ENCODE data around the gene IGF2BP1.

Gene IGF2BP1

GRCh38 chr17:48970865-48971687 is 26.1 kb upstream of the IGF2BP1 start:
- DNase-seq (ENCODE audit: low spot score), result no peak
- Histone ChIP-seq H3K14ac (ENCODE audit: low read length) (no peak overlapping the region), H4K8ac (ENCODE audit: low read depth, low read length) (no peak overlapping the region), H3K4me1 (ENCODE audit: control insufficient read depth in 2 of 2, insufficient read depth in 1 of 2, low read depth in 1 of 2, low read length in 2 of 2) (peaks cover 11 to 14% of the 10 kb centered on the region in 2 donors), H3K18ac (ENCODE audit: low read length) (no peak overlapping the region), H4K91ac (ENCODE audit: low read depth, low read length, poor library complexity) (no peak overlapping the region), H2BK12ac (ENCODE audit: low read length) (no peak overlapping the region), H2BK5ac (ENCODE audit: low read length) (no peak overlapping the region), H3K79me1 (ENCODE audit: low read depth, low read length) (no peaks in the 10 kb centered on the region), H3K36me3 (replicated peaks in 1 of 2; ENCODE audit: control insufficient read depth in 2 of 2, insufficient read depth in 2 of 2, low read length in 2 of 2) (no peaks in the 10 kb centered on the region), H2AFZ (ENCODE audit: low read length) (peak overlapping the region; percentile 67), H3K27me3 (ENCODE audit: control insufficient read depth in 3 of 3, insufficient read depth in 3 of 3, low read depth in 1 of 3, low read length in 3 of 3) (peaks cover 0 to 2% (median 0%) of the 10 kb centered on the region in 3 experiments), H2BK120ac (ENCODE audit: low read depth, low read length) (no peak overlapping the region), H2AK5ac (ENCODE audit: low read depth, low read length) (peak overlapping the region; percentile 81), H3K4ac (ENCODE audit: low read length) (no peak overlapping the region), H3K4me2 (ENCODE audit: insufficient read depth, low read length, poor library complexity, severe bottlenecking) (no peak overlapping the region), H3K23ac (ENCODE audit: low read depth, low read length, poor library complexity) (no peak overlapping the region), H3K9me3 (replicated peaks in 1 of 2; ENCODE audit: control insufficient read depth in 2 of 2, insufficient read depth in 1 of 2, low read depth in 1 of 2, low read length in 2 of 2) (no peaks in the 10 kb centered on the region), H2BK15ac (ENCODE audit: low read length) (peak overlapping the region; percentile 12), H3K27ac (replicated peaks; ENCODE audit: low read length) (no peak overlapping the region), H3K9ac (ENCODE audit: low read depth, low read length, poor library complexity) (no peak overlapping the region), H3K4me3 (ENCODE audit: low read length in 2 of 2) (no peak overlapping the region)
- no CpG with 5 or more reads among the region's 12 CpGs for WGBS, 2 donors (ENCODE audit: extremely low coverage in 2 of 2, insufficient read length in 2 of 2, insufficient replicate concordance in 1 of 2)

GRCh38 chr17:48972749-48973097 is 24.5 kb upstream of the IGF2BP1 start:
- H3K23ac ChIP-seq (ENCODE audit: low read depth, low read length, poor library complexity), result no peak overlapping the region
- peak overlapping the region; percentile 2 for H3K27ac ChIP-seq (replicated peaks; ENCODE audit: low read length)
- H2AK5ac ChIP-seq (ENCODE audit: low read depth, low read length), result no peak overlapping the region
- H2BK5ac ChIP-seq (ENCODE audit: low read length), result no peak overlapping the region
- no peak overlapping the region for H2BK120ac ChIP-seq (ENCODE audit: low read depth, low read length)
- H3K9ac ChIP-seq (ENCODE audit: low read depth, low read length, poor library complexity), result no peak overlapping the region
- no peak overlapping the region for H2BK15ac ChIP-seq (ENCODE audit: low read length)
- H3K4me2 ChIP-seq (ENCODE audit: insufficient read depth, low read length, poor library complexity, severe bottlenecking), result no peak overlapping the region
- H4K91ac ChIP-seq (ENCODE audit: low read depth, low read length, poor library complexity), result no peak overlapping the region
- no peak overlapping the region for H3K4ac ChIP-seq (ENCODE audit: low read length)
- no peak overlapping the region for H4K8ac ChIP-seq (ENCODE audit: low read depth, low read length)
- H3K36me3 ChIP-seq (replicated peaks in 1 of 2; ENCODE audit: control insufficient read depth in 2 of 2, insufficient read depth in 2 of 2, low read length in 2 of 2), result no peaks in the 10 kb centered on the region
- peaks cover 11 to 14% of the 10 kb centered on the region in 2 donors for H3K4me1 ChIP-seq (ENCODE audit: control insufficient read depth in 2 of 2, insufficient read depth in 1 of 2, low read depth in 1 of 2, low read length in 2 of 2)
- H2AFZ ChIP-seq (ENCODE audit: low read length), result peak overlapping the region; percentile 66
- no peaks in the 10 kb centered on the region for H3K79me1 ChIP-seq (ENCODE audit: low read depth, low read length)
- no peak overlapping the region for H3K18ac ChIP-seq (ENCODE audit: low read length)
- H3K27me3 ChIP-seq (ENCODE audit: control insufficient read depth in 3 of 3, insufficient read depth in 3 of 3, low read depth in 1 of 3, low read length in 3 of 3), result peaks cover 0 to 2% (median 0%) of the 10 kb centered on the region in 3 experiments
- DNase-seq (ENCODE audit: low spot score), result no peak
- WGBS, 2 donors (ENCODE audit: extremely low coverage in 2 of 2, insufficient read length in 2 of 2, insufficient replicate concordance in 1 of 2), result no CpG with 5 or more reads among the region's 7 CpGs
- H3K9me3 ChIP-seq (replicated peaks in 1 of 2; ENCODE audit: control insufficient read depth in 2 of 2, insufficient read depth in 1 of 2, low read depth in 1 of 2, low read length in 2 of 2), result no peaks in the 10 kb centered on the region
- H2BK12ac ChIP-seq (ENCODE audit: low read length), result no peak overlapping the region
- H3K14ac ChIP-seq (ENCODE audit: low read length), result no peak overlapping the region
- H3K4me3 ChIP-seq (ENCODE audit: low read length in 2 of 2), result no peak overlapping the region

- H2AK5ac ChIP-seq (ENCODE audit: low read depth, low read length), result no peak overlapping the region
- no peak overlapping the region for H3K4ac ChIP-seq (ENCODE audit: low read length)
- H2AFZ ChIP-seq (ENCODE audit: low read length), result peak overlapping the region; percentile 17
- H3K4me2 ChIP-seq (ENCODE audit: insufficient read depth, low read length, poor library complexity, severe bottlenecking), result no peak overlapping the region
- H2BK5ac ChIP-seq (ENCODE audit: low read length), result no peak overlapping the region
- no CpG with 5 or more reads among the region's 3 CpGs for WGBS, 2 donors (ENCODE audit: extremely low coverage in 2 of 2, insufficient read length in 2 of 2, insufficient replicate concordance in 1 of 2)
- H3K27me3 ChIP-seq (ENCODE audit: control insufficient read depth in 3 of 3, insufficient read depth in 3 of 3, low read depth in 1 of 3, low read length in 3 of 3), result no peaks in the 10 kb centered on the region
- H4K91ac ChIP-seq (ENCODE audit: low read depth, low read length, poor library complexity), result no peak overlapping the region
- H2BK15ac ChIP-seq (ENCODE audit: low read length), result no peak overlapping the region
- no peaks in the 10 kb centered on the region for H3K36me3 ChIP-seq (replicated peaks in 1 of 2; ENCODE audit: control insufficient read depth in 2 of 2, insufficient read depth in 2 of 2, low read length in 2 of 2)
- no peak overlapping the region for H3K27ac ChIP-seq (replicated peaks; ENCODE audit: low read length)
- H2BK12ac ChIP-seq (ENCODE audit: low read length), result no peak overlapping the region
- H3K23ac ChIP-seq (ENCODE audit: low read depth, low read length, poor library complexity), result no peak overlapping the region
- no peak overlapping the region for H2BK120ac ChIP-seq (ENCODE audit: low read depth, low read length)
- no peak overlapping the region for H3K4me3 ChIP-seq (ENCODE audit: low read length in 2 of 2)
- H3K79me1 ChIP-seq (ENCODE audit: low read depth, low read length), result no peaks in the 10 kb centered on the region
- H4K8ac ChIP-seq (ENCODE audit: low read depth, low read length), result no peak overlapping the region
- peaks cover 11 to 14% of the 10 kb centered on the region in 2 donors for H3K4me1 ChIP-seq (ENCODE audit: control insufficient read depth in 2 of 2, insufficient read depth in 1 of 2, low read depth in 1 of 2, low read length in 2 of 2)
- no peak overlapping the region for H3K9ac ChIP-seq (ENCODE audit: low read depth, low read length, poor library complexity)
- no peak overlapping the region for H3K18ac ChIP-seq (ENCODE audit: low read length)
- no peak overlapping the region for H3K14ac ChIP-seq (ENCODE audit: low read length)
- no peaks in the 10 kb centered on the region for H3K9me3 ChIP-seq (replicated peaks in 1 of 2; ENCODE audit: control insufficient read depth in 2 of 2, insufficient read depth in 1 of 2, low read depth in 1 of 2, low read length in 2 of 2)
- DNase-seq (ENCODE audit: low spot score), result no peak
These were observed 23.4 kb upstream of the IGF2BP1 start for GRCh38 chr17:48973806-48974205.

- Histone ChIP-seq H3K9ac (ENCODE audit: low read depth, low read length, poor library complexity) (no peak overlapping the region), H3K36me3 (replicated peaks in 1 of 2; ENCODE audit: control insufficient read depth in 2 of 2, insufficient read depth in 2 of 2, low read length in 2 of 2) (no peaks in the 10 kb centered on the region), H3K4me2 (ENCODE audit: insufficient read depth, low read length, poor library complexity, severe bottlenecking) (no peak overlapping the region), H3K27ac (replicated peaks; ENCODE audit: low read length) (no peak overlapping the region), H4K91ac (ENCODE audit: low read depth, low read length, poor library complexity) (no peak overlapping the region), H3K4ac (ENCODE audit: low read length) (no peak overlapping the region), H3K4me3 (ENCODE audit: low read length in 2 of 2) (no peak overlapping the region), H2BK15ac (ENCODE audit: low read length) (no peak overlapping the region), H2BK12ac (ENCODE audit: low read length) (no peak overlapping the region), H3K23ac (ENCODE audit: low read depth, low read length, poor library complexity) (no peak overlapping the region), H2BK120ac (ENCODE audit: low read depth, low read length) (no peak overlapping the region), H4K8ac (ENCODE audit: low read depth, low read length) (no peak overlapping the region), H3K79me1 (ENCODE audit: low read depth, low read length) (no peaks in the 10 kb centered on the region), H2AFZ (ENCODE audit: low read length) (no peak overlapping the region), H2AK5ac (ENCODE audit: low read depth, low read length) (no peak overlapping the region), H3K27me3 (ENCODE audit: control insufficient read depth in 3 of 3, insufficient read depth in 3 of 3, low read depth in 1 of 3, low read length in 3 of 3) (no peaks in the 10 kb centered on the region), H3K14ac (ENCODE audit: low read length) (no peak overlapping the region), H2BK5ac (ENCODE audit: low read length) (no peak overlapping the region), H3K9me3 (replicated peaks in 1 of 2; ENCODE audit: control insufficient read depth in 2 of 2, insufficient read depth in 1 of 2, low read depth in 1 of 2, low read length in 2 of 2) (no peaks in the 10 kb centered on the region), H3K4me1 (ENCODE audit: control insufficient read depth in 2 of 2, insufficient read depth in 1 of 2, low read depth in 1 of 2, low read length in 2 of 2) (no peaks in the 10 kb centered on the region), H3K18ac (ENCODE audit: low read length) (no peak overlapping the region)
- no CpG with 5 or more reads among the region's 3 CpGs for WGBS, 2 donors (ENCODE audit: extremely low coverage in 2 of 2, insufficient read length in 2 of 2, insufficient replicate concordance in 1 of 2)
- DNase-seq (ENCODE audit: low spot score), result no peak
These were observed 15.2 kb upstream of the IGF2BP1 start for GRCh38 chr17:48981927-48982539.
